ENCODE data around the gene WEE1.
"Not testable (repeated sequence)": the region's sequence is repeated elsewhere in the genome, so short reads cannot be mapped to it uniquely, and the experiment has no call there.

Gene WEE1

DNA sequence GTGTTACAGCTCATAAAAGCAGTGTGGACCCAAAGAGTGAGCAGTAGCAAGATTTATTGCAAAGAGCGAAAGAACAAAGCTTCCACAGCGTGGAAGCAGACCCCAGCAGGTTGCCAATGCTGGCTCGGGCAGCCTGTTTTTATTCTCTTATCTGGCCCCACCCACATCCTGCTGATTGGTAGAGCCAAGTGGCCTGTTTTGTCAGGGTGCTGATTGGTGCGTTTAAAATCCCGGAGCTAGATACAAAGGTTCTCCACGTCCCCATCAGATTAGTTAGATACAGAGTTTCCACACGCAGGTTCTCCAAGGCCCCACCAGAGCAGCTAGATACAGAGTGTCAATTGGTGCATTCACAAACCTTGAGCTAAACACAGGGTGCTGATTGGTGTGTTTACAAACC is 48.9 kb downstream of the WEE1 start:
- DNase-seq (ENCODE audit: low spot score), result not testable (repeated sequence)

DNA sequence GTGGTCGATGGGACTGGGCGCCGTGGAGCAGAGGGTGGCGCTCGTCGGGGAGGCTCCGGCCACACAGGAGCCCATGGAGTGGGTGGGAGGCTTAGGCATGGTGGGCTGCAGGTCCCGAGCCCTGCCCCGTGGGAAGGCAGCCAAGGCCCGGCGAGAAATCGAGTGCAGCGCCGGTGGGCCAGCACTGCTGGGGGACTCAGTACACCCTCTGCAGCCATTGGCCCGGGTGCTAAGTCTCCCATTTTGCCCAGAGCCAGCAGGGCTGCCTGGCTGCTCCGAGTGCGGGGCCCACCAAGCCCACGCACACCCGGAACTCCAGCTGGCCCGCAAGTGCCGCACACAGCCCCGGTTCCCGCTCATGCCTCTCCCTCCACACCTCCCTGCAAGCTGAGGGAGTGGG is 49.6 kb downstream of the WEE1 start:
- not testable (repeated sequence) for DNase-seq (ENCODE audit: low spot score)

DNA sequence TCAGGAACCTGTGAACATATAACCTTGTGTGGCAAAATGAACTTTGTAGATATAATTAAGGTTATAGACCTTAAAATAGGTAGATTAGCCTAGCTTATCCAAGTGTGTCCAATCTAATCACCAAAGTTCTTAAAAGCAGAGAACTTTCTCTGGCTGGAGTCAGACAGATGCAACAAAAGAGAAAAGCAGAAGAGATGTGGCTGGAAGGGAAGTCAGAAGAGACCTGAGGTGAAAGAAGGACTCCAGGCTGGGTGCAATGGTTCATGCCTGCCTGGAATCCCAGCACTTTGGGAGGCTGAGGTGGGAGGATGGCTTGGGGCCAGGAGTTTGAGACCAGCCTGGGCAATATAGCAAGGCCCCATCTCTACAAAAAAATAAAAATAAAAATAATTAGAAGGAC is 51.0 kb downstream of the WEE1 start:
- no peak for DNase-seq (ENCODE audit: low spot score)

DNA sequence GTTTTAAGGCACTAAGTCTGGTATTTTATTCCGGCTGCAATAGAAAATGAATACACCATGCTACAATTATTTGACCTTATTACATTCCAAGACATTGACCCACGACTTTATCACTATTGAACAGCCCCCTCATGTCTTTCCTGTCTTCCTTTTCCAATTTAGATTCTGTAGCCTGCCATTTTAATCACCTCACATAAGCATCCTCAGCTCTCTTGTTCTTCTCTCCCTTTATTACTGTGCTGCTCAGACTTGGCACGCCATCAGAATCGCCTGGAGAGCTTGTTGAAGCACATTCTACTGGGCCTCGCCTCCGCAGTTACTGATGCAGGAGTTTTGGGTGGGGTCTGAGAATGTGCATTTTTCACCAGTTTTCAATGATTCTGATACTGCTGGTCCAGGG is 51.7 kb downstream of the WEE1 start:
- no peak for DNase-seq (ENCODE audit: low spot score)

DNA sequence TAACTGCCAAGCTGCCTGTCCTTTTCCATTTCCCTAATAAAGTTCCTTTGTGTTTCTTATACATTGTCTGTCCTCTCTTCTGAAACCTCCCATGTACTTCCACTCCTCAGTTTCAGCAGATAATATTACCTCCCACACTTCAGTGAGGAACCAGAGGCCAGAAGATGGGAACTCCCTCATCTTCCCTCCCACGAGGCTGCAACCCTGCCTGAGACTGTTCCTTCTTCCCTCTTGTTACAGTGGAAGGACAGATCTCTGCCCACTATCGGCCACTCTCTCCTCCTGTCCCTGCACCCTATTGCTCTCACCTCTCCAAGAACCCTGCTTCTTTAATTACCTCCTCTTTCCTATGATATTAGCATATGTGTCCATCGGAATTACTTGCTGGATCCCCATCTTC is 52.3 kb downstream of the WEE1 start:
- no peak for DNase-seq (ENCODE audit: low spot score)

DNA sequence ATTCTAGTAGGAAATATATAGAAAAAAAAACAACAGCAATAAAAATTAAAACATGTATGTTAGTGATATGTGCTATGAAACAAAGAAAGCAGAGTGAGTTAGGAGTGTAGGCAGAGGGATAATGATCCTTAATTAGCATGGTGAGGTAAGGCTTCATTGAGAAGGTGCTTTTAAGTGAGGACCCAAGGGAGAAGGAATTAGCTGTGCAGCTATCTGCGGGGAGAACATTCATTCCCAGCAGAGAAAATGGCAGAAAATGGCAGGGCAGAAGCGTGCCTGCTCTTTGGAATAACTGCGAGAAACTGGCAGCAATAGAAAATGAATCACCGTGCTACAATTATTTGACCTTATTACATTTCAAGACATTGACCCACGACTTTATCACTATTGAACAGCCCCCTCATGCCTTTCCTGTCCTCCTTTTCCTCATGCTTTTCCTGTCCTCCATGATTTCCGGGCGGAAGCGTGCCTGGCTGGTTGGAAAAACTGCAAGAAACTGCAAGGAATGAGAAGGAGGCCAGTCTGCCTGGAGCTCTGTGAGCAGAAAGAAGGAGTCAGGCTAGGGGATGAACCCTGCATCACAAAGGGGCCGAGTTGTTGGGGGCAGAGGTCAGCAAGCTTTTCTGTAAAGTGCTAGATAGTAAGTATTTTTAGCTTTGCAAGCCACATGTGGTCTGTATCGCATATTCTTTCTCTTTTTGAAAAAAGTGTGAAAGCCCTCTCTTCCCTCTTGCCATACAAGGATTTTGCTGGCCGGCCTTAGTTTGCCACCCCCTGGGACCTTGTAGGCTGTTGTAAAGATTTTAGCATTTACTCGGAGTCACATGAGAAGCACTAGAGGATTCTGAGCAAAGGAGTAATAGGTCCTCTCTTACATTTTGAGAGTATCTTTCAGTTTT is 53.3 kb downstream of the WEE1 start:
- no peak for DNase-seq (ENCODE audit: low spot score)

DNA sequence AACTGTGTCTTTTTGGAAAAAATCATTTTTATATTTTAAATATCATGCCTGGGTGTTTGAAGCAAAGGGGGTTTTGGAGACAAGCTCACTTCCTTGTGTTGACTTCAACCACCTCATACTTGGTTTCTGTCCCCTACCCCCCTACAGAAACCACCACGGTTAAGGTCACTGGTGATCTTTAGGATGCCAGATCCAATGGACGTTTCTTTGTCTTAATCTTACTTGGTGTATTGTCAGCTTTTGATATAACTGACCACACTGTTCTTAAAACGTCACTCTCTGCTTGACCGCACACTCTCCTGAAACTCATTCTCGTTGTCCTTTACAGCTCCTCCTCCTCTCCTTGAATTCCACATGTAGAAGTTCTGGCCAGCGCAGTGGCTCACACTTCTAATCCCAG is 55.6 kb downstream of the WEE1 start:
- DNase-seq (ENCODE audit: low spot score), result no peak

DNA sequence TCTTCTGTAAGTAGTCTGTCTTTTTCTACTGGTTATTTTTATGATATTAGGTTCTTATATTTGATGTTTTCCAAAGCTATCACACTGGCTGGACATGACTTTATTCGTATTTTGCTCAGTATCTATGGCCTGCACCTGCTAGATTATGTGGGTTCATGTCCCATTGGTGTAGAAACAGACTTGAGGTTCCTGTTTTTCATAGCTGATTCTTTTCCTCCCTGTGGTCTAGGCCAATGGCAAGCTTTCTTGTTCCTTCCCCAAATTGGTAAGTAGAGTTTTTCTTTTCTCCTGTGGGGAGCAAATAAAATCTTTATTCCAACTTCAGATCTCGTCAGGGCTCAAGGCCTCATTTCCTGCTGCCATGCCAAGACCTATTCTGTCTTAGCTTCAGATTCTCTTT is 60.2 kb downstream of the WEE1 start:
- DNase-seq (ENCODE audit: low spot score), result no peak

DNA sequence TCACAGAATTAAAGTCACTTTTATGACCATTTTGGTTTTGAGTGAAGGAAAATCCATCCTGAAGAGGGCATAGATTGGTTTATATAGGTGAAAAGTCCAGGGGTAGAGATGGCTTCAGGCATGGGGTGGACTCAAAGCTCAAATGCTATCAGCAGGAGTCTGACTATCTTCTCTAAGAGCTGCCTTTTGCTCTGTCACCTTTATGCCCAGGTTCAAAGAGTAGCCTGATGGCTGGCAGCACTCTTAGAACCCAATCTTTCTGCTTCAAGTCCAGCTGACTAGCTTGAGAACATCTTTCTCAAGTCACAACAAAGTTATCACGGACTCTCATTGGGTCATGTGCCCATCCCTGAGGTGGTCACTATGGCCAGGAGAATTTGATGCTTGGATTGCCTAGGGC is 63.2 kb downstream of the WEE1 start:
- DNase-seq (ENCODE audit: low spot score), result no peak

DNA sequence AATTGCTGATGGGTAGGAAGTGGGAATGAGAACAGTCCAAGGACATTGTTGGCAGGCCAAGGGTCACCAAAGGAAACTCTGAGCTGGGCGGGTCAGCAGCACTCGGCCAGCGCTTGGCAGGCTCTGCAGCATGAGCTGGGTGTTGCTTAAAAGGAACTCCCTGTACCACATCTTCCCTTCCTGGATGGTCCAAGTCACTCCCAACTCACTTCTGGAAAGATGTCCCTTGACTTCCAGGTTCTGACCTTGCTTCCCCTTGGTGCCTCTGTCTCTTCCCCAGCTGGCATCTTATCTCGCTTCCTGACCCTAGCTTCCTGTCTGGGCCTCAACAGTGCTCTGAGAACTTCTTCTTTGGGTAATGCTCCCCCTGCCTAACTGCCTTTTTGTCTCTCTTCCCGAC is 65.6 kb downstream of the WEE1 start:
- DNase-seq (ENCODE audit: low spot score), result no peak

Data from CD4-positive, alpha-beta T cell treated with Interleukin-15 for 4 hours (primary cell).